Naive B cell (primary cell): ENCODE data around the gene SYVN1. TPM values are rescaled to one million over a fixed set of nuclear protein-coding genes. Genes with fewer than 3 reads are reported as not detected.

Experiments used
- ATAC-seq, 2 donors: fragments of 150-1000 bp; cut with Tn5 transposase; 2 replicates each; pipeline ENCODE4 v1.10.0; 2021; ENCODE audit warnings: low read depth in 2 of 2, mild to moderate bottlenecking in 2 of 2, moderate library complexity in 2 of 2
- DNase-seq: peaks from one replicate; pipeline ENCODE4 v3.0.0; 2022
- H3K27ac Mint-ChIP-seq, 6 donors: one replicate each; pipeline ENCODE4 v1.8.0; 2020 to 2022; ENCODE audit warnings: mild to moderate bottlenecking in 6 of 6, mixed read lengths in 6 of 6, moderate library complexity in 5 of 6, inconsistent platforms in 2 of 6
- H3K27me3 Mint-ChIP-seq, 3 donors: one replicate each; pipeline ENCODE4 v1.8.0; 2021 to 2022; ENCODE audit warnings: mixed read lengths in 3 of 3, mild to moderate bottlenecking in 1 of 3
- H3K36me3 Mint-ChIP-seq, 2 donors: one replicate each; pipeline ENCODE4 v1.8.0; 2020 to 2022; ENCODE audit warnings: mixed read lengths in 2 of 2, inconsistent platforms in 1 of 2, mild to moderate bottlenecking in 1 of 2
- H3K4me1 Mint-ChIP-seq, 3 donors: one replicate each; pipeline ENCODE4 v1.8.0; 2020 to 2022; ENCODE audit warnings: mixed read lengths in 3 of 3, inconsistent platforms in 1 of 3, mild to moderate bottlenecking in 1 of 3, moderate library complexity in 1 of 3
- H3K4me3 Mint-ChIP-seq, 8 donors: one replicate each; pipeline ENCODE4 v1.8.0; 2020 to 2022; ENCODE audit warnings: mild to moderate bottlenecking in 8 of 8, mixed read lengths in 8 of 8, moderate library complexity in 8 of 8, inconsistent platforms in 2 of 8
- H3K9me3 Mint-ChIP-seq, 7 donors: one replicate each; pipeline ENCODE4 v1.8.0; 2020 to 2022; ENCODE audit warnings: mixed read lengths in 7 of 7, mild to moderate bottlenecking in 5 of 7, inconsistent platforms in 2 of 7, moderate library complexity in 1 of 7
- polyA plus RNA-seq, 6 donors: library from polyadenylated mRNA; unstranded; fragments of 300-500 nt; fragmentation: Illumina TruSeq; gene quantifications; one replicate each; pipeline ENCODE4 v1.2.3, GENCODE V29; 2021; ENCODE audit warnings: low read depth in 6 of 6

The SYVN1 gene
- polyA plus RNA-seq, 6 donors from 2014 or later, result 21.4 to 86.9 (median 43.5) TPM

DNA sequence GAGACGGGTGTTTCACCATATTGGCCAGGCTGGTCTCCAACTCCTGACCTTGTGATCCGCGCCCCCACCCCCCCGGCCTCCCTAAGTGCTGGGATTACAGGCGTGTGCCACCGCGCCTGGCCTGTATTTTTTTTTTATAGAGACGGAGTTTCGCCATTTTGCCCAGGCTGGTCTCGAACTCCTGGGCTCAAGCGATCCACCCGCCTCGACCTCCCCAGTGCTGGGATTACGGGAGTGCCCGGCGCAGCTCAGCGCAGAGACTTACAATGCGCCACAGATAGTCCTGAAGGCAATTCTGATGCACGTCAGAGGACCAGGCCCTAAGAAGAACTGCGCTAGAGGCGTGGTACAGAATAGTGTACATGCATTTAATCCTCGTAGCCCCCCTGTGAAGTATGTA is 38.9 kb downstream of the SYVN1 start:
- H3K36me3 Mint-ChIP-seq, result no peaks in the 10 kb centered on the region
- peaks cover 11 to 25% (median 17%) of the 10 kb centered on the region in 3 donors for H3K4me1 Mint-ChIP-seq
- H3K4me3 Mint-ChIP-seq, result peak overlapping the region in 7 of 8 donors; percentile 81 to 96 (median 92)
- no peaks in the 10 kb centered on the region for H3K27me3 Mint-ChIP-seq
- no peaks in the 10 kb centered on the region for H3K9me3 Mint-ChIP-seq
- no peak for DNase-seq
- peak overlapping the region in 4 of 6 donors; percentile 63 to 98 (median 91) for H3K27ac Mint-ChIP-seq
- ATAC-seq, result no peak

DNA sequence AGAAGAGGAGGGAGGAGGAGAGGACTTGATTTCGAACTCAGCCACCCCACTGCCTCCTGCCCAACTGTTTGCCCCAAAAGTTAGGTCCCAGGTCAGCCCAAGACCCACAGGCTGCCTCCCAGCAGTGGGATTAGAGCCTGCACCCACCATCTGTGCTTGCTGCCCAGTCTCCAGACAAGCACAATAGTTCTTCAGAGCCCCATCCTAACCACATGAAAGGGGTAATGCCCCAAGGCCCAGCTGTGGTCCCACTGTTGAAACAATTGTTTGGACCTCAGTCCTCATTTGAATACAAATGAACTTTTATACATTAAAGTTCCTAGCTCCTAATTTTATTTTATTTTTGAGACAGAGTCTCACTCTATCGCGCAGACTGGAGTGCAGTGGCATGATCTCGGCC is 43.7 kb downstream of the SYVN1 start:
- Mint-ChIP-seq H3K4me3 (no peak overlapping the region), H3K27me3 (no peaks in the 10 kb centered on the region), H3K27ac (peak overlapping the region in 1 of 6 donors; percentile 85), H3K9me3 (no peaks in the 10 kb centered on the region), H3K36me3 (peaks cover 10 to 15% of the 10 kb centered on the region in 2 donors), H3K4me1 (peaks cover 10 to 12% (median 11%) of the 10 kb centered on the region in 3 donors)
- no peak for ATAC-seq
- DNase-seq, result no peak

DNA sequence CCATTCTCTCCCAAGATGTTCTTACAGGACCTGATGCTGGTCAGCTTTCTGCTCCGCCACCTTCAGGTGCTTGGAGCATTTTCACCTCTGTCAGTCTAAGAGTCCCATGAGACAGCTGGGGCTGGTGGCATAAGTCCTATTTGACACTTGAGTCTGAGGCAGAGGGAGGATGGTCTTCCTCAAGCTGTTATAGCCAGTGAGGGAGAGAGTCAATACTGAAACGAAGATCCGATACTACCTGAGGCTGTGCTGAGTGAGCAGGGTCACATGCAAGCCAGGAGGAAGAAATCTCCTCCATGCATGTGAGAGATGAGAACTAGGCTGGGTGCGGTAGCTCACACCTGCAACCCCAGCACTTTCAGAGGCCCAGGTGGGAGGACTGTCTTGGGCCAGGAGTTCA is 44.7 kb downstream of the SYVN1 start:
- H3K27ac Mint-ChIP-seq, result no peak overlapping the region
- peak overlapping the region in 1 of 8 donors; percentile 64 for H3K4me3 Mint-ChIP-seq
- no peaks in the 10 kb centered on the region for H3K27me3 Mint-ChIP-seq
- H3K4me1 Mint-ChIP-seq, result peaks cover 16 to 19% (median 18%) of the 10 kb centered on the region in 3 donors
- H3K36me3 Mint-ChIP-seq, result peaks cover 10 to 19% of the 10 kb centered on the region in 2 donors
- DNase-seq, result no peak
- H3K9me3 Mint-ChIP-seq, result no peaks in the 10 kb centered on the region
- ATAC-seq, result no peak

DNA sequence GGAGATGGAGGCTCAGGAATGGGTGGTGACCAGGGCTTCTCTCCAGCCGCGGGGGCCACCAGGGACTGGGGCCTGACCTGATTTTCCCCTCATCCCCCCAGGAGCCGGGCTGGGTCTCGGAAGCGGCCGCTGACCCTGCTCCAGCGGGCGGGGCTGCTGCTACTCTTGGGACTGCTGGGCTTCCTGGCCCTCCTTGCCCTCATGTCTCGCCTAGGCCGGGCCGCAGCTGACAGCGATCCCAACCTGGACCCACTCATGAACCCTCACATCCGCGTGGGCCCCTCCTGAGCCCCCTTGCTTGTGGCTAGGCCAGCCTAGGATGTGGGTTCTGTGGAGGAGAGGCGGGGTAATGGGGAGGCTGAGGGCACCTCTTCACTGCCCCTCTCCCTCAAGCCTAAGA is 46.5 kb downstream of the SYVN1 start:
- ATAC-seq, result no peak
- H3K4me3 Mint-ChIP-seq, result no peak overlapping the region
- H3K4me1 Mint-ChIP-seq, result peaks cover 31 to 36% (median 33%) of the 10 kb centered on the region in 3 donors
- peaks cover 10 to 19% of the 10 kb centered on the region in 2 donors for H3K36me3 Mint-ChIP-seq
- H3K27me3 Mint-ChIP-seq, result no peaks in the 10 kb centered on the region
- H3K9me3 Mint-ChIP-seq, result no peaks in the 10 kb centered on the region
- DNase-seq, result no peak
- H3K27ac Mint-ChIP-seq, result no peak overlapping the region

DNA sequence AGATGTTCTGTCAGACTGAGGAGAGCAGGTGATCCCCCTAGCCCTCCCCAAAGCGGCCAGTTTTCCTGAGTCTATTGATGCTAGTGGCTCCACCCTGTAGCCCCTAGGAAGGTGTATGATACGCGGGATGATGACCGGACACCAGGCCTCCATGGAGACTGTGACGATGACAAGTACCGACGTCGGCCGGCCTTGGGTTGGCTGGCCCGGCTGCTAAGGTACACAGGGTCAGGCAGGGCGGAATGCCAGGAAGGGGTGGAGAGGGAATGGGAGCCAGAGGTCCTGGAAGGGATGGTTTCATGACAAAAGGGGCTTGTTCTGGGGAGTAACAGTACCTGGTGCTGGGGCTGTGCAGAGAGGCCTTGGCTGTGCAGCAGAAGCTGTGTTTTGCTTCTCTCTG is 47.1 kb downstream of the SYVN1 start:
- H3K4me3 Mint-ChIP-seq, result peak overlapping the region in 1 of 8 donors; percentile 36
- peak overlapping the region in 1 of 6 donors; percentile 85 for H3K27ac Mint-ChIP-seq
- H3K36me3 Mint-ChIP-seq, result peaks cover 10 to 19% of the 10 kb centered on the region in 2 donors
- no peak for DNase-seq
- peaks cover 28 to 38% (median 34%) of the 10 kb centered on the region in 3 donors for H3K4me1 Mint-ChIP-seq
- no peak for ATAC-seq
- H3K27me3 Mint-ChIP-seq, result no peaks in the 10 kb centered on the region
- no peaks in the 10 kb centered on the region for H3K9me3 Mint-ChIP-seq

DNA sequence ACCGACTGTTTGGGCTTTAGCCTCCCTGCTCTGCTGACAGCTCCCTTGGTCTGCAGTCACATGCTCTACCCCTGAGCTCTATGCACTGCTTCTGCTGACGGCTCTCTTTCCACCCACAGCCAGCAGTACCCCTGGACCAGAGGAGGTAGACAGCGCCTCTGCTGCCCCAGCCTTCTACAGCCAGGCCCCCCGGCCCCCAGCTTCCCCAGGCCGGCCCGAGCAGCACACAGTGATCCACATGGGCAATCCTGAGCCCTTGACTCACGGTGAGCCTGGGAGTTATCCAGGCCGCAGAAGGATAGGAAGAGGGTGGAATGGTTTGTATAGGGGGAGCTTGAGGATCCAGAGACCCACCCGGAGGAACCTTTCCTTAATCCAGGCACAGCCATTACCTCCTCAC is 47.5 kb downstream of the SYVN1 start:
- ATAC-seq (no peak), DNase-seq (no peak)
- Mint-ChIP-seq H3K4me3 (peak overlapping the region in 2 of 8 donors; percentile 36 to 73), H3K36me3 (peaks cover 10 to 19% of the 10 kb centered on the region in 2 donors), H3K9me3 (no peaks in the 10 kb centered on the region), H3K27ac (peak overlapping the region in 1 of 6 donors; percentile 85), H3K4me1 (peaks cover 28 to 38% (median 34%) of the 10 kb centered on the region in 3 donors), H3K27me3 (no peaks in the 10 kb centered on the region)

DNA sequence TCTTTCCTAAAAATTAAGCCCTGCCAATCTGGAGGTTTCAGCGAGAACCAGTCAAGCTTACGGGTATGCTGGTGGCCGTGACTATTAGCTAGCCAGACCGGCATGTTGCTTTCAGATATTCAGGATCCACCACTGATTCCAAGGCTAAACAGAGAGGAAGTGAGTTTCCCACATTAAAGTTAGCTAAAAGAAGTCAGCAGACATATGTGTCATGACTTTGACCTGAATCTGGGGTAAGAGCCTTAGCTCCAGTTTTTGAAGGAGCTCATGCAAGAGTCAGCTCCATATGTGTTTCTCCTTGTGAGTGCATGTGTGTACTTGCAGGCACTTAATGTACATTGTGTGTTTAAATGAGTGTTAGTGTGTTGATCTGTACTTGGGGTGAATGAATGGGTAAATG is 48.9 kb downstream of the SYVN1 start:
- Mint-ChIP-seq H3K27ac (peak overlapping the region in 5 of 6 donors; percentile 4 to 99 (median 69)), H3K4me3 (peak overlapping the region; percentile 94 to 99 (median 96)), H3K9me3 (no peaks in the 10 kb centered on the region), H3K4me1 (peaks cover 34 to 42% (median 35%) of the 10 kb centered on the region in 3 donors), H3K27me3 (no peaks in the 10 kb centered on the region), H3K36me3 (peaks cover 10 to 19% of the 10 kb centered on the region in 2 donors)
- DNase-seq, result no peak
- ATAC-seq, result no peak

DNA sequence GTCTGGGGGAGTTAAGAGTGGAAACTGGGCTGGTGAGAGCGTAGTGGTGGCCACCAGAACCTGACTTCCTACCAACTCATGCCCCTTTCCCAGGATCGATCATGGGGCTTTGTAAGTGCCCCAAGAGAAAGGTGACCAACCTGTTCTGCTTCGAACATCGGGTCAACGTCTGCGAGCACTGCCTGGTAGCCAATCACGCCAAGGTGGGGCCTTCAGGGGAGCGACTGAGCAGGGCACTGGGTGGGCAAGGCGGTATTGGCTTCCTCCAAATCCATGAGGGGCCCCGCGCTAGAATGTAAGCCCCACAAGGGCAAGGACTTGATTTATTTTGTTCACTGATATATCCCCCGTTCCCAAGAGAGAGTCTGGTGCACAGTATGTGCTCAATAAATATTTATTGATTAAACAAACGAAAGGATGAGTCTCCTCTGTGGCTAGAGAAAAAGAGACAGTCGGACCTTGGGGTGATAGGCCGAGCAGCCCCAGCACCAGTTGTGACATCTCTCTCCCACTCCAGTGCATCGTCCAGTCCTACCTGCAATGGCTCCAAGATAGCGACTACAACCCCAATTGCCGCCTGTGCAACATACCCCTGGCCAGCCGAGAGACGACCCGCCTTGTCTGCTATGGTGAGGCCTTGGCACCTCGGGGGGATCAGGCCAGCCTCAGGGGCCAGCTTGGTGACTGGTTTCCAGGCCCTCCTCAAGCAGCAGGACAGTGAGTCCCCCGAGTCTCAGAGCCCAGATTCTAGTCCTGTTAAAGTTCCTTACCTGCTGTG is 49.5 kb downstream of the SYVN1 start:
- peak; percentile 9 to 10 for ATAC-seq
- Mint-ChIP-seq H3K9me3 (no peaks in the 10 kb centered on the region), H3K36me3 (peaks cover 10 to 19% of the 10 kb centered on the region in 2 donors), H3K4me1 (peaks cover 34 to 42% (median 35%) of the 10 kb centered on the region in 3 donors), H3K27me3 (no peaks in the 10 kb centered on the region), H3K27ac (peak overlapping the region; percentile 94 to 99 (median 98)), H3K4me3 (peak overlapping the region; percentile 94 to 99 (median 96))
- no peak for DNase-seq

DNA sequence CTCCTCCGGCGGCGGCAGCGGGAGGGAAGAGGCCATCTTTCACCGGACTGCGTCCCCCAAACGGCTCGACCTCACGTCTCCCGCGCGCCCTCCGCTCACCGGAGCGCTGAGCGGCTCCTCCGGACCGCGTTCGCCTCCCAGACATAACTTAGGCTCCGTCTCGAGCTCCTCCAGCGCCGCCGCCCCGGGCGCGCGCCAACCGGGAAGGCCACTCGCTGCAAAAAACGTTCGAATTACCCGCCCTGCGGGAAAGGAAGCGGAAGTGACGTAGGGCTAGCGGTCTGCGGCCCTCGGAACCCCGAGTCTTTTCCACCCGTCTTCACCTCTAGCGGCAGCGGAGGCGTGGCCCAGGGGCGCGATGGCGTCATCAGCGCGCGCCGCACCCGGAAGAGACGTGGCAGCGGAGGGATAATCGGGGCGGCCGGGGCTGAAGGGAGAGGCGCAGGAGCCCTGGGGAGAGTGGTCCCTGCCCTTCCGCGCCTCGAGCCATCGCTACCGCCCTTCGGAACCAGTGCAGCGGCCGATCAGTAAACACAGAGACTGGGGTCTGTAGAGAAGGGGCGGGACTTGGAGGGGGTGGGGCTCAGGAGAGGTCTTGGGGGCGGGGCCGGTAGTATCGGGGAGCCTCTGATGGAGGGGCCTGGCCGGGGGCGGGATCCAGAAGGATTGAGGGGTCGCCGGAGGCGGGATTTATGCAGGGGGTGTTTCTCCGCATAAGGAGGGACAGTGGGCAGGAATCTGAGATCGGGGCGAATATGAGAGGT is 50.3 kb downstream of the SYVN1 start, which contains the start of the genes CDCA5 and ZFPL1:
TSS of gene CDCA5 (minus strand) at position 207 of the 764 bp plus-strand sequence. CDS start at position 145, 62 bp downstream.
TSS of gene ZFPL1 (plus strand) at position 389 of the 764 bp plus-strand sequence. CDS start 477 bp downstream, outside the sequence.
- Mint-ChIP-seq H3K4me1 (peaks cover 34 to 42% (median 35%) of the 10 kb centered on the region in 3 donors), H3K4me3 (peak within 1 kb of the TSS; percentile 94 to 99 (median 96)), H3K27me3 (no peaks in the 10 kb centered on the region), H3K9me3 (no peaks in the 10 kb centered on the region), H3K36me3 (peaks cover 6 to 17% of the 10 kb centered on the region in 2 donors), H3K27ac (peak within 1 kb of the TSS; percentile 94 to 99 (median 98))
- ATAC-seq (peak; percentile 94 to 95), DNase-seq (peak; percentile 96)

DNA sequence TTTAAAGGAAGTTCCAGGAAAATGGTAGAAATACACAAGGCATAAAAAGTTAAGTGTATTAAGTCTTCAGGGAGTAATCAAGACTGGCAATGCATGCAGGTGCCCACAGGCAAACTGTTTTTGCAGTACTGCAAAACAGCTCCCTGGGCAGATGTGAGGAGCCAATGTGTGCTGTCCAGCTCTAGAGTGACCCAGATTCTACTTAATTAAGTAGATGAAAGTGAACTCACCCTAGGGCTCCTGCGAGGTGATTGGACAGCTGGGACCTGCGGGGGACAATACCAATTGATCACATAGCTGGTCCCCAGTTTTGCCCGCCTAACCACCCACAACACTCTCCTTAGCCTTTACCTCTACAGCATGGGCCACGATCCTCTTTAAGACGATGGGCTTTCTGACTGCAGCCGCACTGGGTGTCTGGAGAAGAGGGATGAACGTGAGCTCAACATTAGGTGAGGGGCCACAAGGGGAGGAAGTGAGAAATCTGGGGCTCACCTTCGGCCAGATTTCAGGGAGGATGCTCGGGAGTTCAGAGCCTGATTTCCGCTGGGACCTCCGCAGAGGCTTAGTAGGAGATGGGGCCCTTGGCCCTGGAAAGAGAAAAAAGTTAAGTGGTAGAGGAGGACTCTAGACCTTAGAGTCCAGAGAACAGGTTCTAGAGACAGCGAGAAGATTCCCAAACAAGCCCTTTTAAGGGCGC is 51.0 kb downstream of the SYVN1 start:
- peak overlapping the region; percentile 94 to 99 (median 96) for H3K4me3 Mint-ChIP-seq
- H3K27me3 Mint-ChIP-seq, result no peaks in the 10 kb centered on the region
- peaks cover 0 to 10% of the 10 kb centered on the region in 2 donors for H3K36me3 Mint-ChIP-seq
- no peaks in the 10 kb centered on the region for H3K9me3 Mint-ChIP-seq
- DNase-seq (no peak), ATAC-seq (no peak)
- peaks cover 33 to 40% (median 37%) of the 10 kb centered on the region in 3 donors for H3K4me1 Mint-ChIP-seq
- H3K27ac Mint-ChIP-seq, result peak overlapping the region; percentile 94 to 99 (median 98)

DNA sequence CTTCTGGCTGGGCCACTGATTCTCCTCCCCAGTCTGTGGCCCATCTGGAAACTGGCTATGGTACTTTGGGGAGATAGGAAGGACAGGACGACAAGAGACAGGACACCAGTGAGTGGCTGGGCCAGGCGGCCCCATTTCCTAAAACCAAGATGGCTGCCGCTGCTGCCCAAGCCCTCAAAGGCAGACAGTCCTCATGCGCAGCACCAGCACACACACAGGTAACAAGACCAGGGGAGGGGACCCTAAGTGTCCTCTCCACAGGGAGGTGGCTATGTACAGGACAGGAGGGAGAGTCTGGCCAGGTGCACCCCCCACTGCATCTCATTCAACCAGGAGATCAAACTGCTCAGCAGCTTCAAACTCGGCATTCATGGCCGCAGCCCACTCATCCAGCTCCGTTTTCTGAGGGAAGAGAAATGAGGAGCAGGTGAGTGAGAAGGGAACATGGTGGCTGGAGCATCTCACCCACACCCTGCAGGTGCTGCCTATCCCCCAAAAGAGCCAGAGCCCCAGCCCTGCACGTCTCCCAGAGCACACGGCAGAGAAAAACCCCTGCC is 55.5 kb downstream of the SYVN1 start:
- Mint-ChIP-seq H3K4me1 (peaks cover 16 to 24% (median 17%) of the 10 kb centered on the region in 3 donors), H3K27me3 (no peaks in the 10 kb centered on the region), H3K9me3 (no peaks in the 10 kb centered on the region), H3K36me3 (no peaks in the 10 kb centered on the region), H3K27ac (peak overlapping the region in 3 of 6 donors; percentile 16 to 66 (median 45)), H3K4me3 (peak overlapping the region in 1 of 8 donors; percentile 29)
- ATAC-seq (no peak), DNase-seq (no peak)

DNA sequence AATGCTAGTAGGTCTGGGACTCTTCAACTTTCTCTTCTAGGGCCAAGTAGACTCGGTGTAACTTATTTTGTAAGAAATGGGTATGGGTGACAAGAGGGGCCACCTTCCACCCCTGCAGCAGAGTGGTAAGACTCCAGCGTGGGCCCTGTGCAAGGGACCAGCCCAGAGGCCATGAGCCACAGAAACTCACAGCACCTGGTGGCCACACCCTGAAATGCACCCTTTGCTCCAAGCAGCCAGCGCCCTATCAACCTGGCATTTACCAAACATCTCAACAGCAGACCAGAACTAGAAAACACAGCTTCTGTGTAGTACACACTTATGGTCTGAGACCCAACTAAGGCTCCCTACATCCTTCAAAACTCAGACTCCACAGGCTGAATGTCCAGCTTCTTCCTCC is 56.2 kb downstream of the SYVN1 start:
- Mint-ChIP-seq H3K36me3 (no peaks in the 10 kb centered on the region), H3K27ac (peak overlapping the region in 3 of 6 donors; percentile 9 to 66 (median 45)), H3K9me3 (no peaks in the 10 kb centered on the region), H3K4me1 (peaks cover 9 to 17% (median 10%) of the 10 kb centered on the region in 3 donors), H3K27me3 (no peaks in the 10 kb centered on the region), H3K4me3 (peak overlapping the region in 1 of 8 donors; percentile 41)
- DNase-seq (peak; percentile 54), ATAC-seq (peak; percentile 84 to 96)
